HTR-8/SVneo (cell line): Measurements from ENCODE around the gene NLGN2.

Experiments used
- DNase-seq: peaks from one replicate; pipeline ENCODE4 v3.0.0; 2011; ENCODE audit warnings: low spot score, mixed read lengths; ENCODE audit not compliant: insufficient read length
- FAIRE-seq: peaks from 2 replicates; lab custom pipeline; 2011; peaks lifted over from hg19 to GRCh38; lab: Jason Lieb, UNC

Gene NLGN2

DNA sequence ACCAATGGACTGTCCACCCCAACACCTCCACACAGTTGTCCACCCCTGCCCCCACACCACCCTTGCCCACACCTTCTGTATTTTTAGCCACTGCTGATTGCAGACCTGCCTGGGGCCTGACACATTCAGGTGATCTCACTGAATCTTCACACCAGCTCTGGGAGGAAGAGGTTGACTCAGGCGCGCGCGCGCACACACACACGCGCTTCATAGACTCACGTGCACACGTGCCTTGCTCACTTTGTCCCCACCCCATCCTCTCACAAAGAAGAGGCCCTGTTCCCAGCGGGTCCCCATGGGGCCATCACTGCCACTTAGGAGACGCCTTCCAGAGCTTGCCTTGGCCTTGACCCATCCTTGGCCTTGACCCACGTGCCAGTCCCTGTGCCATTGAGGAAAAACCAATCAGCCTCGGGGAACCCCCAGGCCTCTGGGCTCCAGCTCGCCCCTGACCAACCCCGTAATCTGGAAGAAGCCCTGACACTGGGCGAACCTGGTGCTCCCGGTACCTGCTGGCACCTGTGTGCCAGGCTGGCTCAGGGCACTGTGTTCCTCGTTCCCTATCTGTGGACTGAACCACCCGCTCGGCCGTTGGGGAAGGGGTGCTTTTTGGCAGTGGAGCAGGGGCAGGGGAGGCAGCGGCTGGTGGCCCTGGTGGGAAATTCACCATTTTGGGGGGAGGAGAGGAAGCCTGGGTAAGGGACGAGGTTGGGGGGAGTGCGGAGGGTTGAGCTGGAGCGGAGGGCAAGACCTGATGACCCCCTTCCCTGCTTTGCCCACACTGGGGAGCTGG lies 3.2 kb downstream of the NLGN2 start:
- DNase-seq (no peak), FAIRE-seq (no peak)

DNA sequence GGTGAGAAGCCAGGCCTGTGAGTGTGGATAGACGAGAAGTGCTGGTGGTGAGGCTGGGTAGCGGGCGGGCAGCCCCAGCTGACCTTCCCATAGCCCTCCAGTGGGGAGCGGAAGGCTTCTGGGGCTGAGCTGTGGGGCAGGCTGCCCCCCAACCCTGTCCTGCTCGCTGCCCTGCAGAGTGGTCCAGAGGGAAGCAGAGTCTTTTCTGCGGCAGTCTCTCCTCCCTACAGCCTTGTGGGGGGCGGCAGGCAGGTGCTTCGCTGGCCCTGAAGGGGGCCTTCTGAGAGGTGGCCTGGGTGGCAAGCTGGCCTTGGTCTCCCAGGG lies 3.7 kb downstream of the NLGN2 start:
- FAIRE-seq (no peak), DNase-seq (no peak)

DNA sequence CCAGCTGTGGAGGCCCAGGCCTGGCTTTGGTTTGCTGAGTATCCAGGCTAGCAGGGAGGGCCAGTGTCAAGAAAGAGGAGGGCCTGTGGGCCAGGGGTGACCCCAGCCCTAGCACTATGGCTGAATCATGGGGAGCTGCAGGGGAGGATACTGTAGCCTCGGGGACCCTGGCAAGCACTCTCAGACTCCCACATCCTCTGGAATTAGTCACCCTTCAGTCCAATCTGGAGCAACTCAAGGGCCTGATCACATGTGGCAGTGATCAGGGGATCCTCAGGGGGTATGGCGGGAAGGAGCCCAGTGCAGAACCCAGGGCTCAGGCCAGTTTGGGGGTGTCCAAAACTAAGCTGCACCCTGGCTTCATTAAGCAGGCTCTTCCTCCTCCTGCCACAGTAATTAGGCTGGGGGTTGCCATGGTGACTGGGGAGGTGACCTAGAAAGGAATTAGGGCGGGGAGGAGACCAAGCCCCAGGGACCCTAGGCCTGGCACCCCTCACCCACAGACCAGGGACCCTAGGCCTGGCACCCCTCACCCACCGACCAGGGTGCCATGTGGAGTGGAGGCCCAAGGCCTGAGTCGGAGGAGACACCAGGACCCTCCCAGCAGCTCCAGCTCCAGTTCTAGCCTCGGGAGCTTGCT lies 5.8 kb downstream of the NLGN2 start:
- FAIRE-seq: peak; percentile 16

GRCh38 chr17:7414837-7415236 lies 7.2 kb downstream of the NLGN2 start:
- DNase-seq (no peak), FAIRE-seq (no peak)

More for the DNA sequence above, 5.8 kb downstream of the NLGN2 start:
- DNase-seq: peak; percentile 45

DNA sequence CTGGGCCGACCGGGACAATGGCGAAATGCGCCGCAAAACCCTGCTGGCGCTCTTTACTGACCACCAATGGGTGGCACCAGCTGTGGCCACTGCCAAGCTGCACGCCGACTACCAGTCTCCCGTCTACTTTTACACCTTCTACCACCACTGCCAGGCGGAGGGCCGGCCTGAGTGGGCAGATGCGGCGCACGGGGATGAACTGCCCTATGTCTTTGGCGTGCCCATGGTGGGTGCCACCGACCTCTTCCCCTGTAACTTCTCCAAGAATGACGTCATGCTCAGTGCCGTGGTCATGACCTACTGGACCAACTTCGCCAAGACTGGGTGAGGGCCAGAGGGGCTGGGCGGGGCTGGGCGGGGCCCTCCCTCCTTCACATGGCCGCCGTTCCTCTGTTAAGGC lies 8.1 kb downstream of the NLGN2 start:
- no peak for FAIRE-seq
- no peak for DNase-seq

DNA sequence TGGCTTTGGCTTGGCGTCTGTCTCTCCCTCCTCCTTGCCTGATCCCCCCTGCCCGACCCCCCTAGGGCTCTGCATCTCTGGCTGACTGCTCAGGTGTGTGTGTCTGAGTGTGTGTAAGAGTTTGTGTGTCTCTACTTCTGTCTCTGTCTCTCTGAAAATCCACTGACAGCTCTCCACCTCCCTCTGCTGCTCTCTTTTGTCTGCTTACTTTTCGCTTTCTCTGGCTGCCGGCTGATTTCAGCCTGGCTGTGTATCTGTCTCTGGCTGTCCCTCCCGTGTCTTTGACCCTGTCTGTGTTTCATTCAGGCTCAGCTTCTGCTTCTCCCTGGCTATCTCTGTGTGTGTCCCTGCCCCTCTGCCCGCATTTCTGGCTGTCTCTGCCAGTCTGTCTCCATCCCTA lies 8.7 kb downstream of the NLGN2 start:
- DNase-seq: no peak
- no peak for FAIRE-seq

- FAIRE-seq (no peak), DNase-seq (no peak)
Observed at GRCh38 chr17:7417056-7417655, 9.5 kb downstream of the NLGN2 start.

DNA sequence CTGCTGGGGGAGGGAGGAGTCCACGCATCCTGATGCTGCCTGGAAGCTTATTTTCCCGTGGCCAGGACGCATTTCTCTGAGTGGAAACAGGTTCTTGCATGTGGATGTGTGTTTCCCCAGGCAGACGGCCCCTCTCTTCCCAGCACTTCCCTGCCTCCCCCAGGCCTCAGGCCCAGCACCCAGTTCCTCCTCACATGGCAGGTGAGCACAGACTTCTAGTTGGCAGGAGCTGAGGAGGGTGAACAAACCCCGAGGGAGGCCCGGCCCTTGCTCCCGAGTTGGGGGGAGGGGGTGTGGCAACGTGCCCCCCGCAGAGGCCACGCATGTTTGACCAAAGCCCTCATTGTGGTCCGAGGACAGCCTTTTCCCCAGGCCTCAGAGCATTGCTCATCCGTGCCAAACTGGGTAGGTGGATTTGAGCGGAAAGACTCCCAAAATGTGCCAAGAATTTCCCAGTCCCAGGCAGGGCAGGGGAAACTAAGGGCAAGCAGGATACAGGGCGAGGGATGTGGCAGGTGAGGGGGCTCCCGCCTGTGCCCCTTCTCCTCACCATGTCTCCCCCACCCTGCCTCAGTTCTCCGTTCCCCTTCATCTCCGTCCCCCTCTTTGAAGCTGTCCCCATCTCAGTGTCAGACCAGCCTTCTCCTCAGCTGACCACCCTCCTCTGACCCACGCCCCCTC lies 11.0 kb downstream of the NLGN2 start:
- FAIRE-seq (no peak), DNase-seq (no peak)

DNA sequence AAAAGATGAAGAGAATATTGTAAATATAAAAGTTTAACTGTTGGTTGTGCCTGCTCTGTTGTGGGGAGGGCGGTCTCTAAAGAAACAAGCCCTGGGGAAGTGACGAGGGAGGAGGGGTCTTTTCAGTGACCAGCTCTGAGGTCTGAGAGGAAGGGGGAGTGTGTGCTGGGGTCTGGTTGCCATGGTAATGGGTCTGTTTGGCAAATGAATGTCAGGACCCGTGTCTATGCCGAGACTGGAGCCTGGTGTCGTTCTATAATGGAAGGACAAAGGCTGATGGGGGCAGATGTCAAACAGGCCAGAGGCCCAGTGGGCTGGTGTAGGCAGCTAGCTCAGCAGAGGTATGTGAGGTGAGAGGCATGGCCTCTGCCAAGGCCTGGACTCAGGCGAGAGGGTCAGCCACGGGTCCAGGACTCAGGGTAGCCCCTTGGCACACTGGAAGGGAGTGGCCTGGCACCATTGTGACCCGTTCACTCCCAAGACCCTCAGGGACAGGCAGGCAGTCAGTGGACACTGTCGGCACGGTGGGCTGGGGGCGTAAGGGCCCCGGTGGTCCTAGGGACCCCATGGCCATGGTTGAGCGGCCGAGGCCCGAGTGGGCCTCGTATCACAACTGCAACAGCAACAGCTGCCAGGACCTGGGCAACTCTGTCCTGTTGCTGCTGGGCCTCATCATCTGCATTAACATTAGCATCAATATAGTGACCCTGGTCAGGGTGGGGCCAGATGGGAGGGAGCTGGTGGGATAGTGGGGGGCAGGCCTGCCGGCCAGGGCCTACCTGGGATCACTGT lies 12.4 kb downstream of the NLGN2 start, which contains the start of gene SPEM1:
SPEM1 (plus strand) TSS at position 506 of the 792 bp plus-strand sequence; CDS start at position 567, 61 bp downstream.
- FAIRE-seq (no peak), DNase-seq (no peak)

DNA sequence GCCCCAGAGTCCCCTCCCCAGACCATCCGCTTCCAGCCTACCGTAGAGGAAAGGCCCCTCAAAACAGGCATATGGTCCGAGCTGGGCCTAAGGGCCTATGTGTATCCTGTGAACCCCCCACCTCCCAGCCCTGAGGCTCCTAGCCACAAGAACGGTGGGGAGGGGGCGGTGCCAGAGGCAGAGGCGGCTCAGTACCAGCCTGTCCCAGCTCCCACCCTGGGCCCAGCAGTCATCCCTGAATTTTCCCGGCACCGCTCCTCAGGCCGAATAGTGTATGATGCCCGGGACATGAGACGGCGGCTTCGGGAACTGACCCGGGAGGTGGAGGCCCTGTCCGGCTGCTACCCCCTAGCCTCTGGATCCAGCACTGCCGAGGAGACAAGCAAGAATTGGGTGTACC lies 13.5 kb downstream of the NLGN2 start:
- FAIRE-seq (no peak), DNase-seq (no peak)

DNA sequence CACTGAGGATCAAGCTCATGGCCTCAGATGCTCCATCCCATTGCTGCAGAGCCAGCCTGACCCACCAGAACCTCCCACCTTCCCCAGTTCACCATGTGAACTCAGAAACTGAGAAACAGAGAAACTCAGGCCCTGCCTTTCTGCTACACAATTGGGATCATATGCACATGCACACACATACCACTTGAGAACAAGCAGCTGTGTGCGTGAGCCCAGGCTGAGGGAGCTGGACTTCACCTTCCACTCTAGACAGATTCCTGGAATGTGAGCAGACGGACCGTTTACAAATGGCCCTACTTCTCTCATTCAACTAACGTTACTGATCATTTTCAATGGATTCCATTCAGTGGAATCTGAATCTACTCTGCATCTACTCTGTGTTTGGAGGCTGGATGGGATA lies 16.0 kb downstream of the NLGN2 start:
- no peak for DNase-seq
- peak; percentile 38 for FAIRE-seq

- FAIRE-seq: no peak
- no peak for DNase-seq
Observed at GRCh38 chr17:7425316-7425715, 17.7 kb downstream of the NLGN2 start, which contains the start of gene SPEM2. TSS of gene SPEM2 (plus strand) at chr17:7425616. CDS start at chr17:7425689, 73 bp downstream.

DNA sequence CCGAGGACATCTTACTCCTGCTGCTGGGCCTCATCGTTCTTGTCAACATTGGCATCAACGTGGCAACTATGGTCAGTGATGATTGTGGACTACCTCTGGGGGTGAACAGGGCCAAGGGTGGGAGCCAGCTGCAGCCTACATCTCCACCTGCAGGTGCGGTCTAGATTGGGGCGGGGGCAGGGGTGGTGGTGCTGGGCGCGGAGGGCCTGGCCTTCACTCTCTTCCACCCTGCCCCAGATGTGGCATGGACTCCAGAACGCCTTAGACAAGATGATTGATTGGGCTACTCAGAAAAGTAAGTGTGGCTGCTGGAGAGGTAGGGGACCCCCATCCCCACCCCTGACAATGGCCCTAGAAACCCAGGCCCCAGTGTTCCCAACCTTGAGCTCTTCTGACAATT lies 18.1 kb downstream of the NLGN2 start:
- FAIRE-seq (no peak), DNase-seq (no peak)

- FAIRE-seq (no peak), DNase-seq (no peak)
Observed at GRCh38 chr17:7426203-7426863, 18.7 kb downstream of the NLGN2 start.

- FAIRE-seq (no peak), DNase-seq (no peak)
Observed at GRCh38 chr17:7426896-7427489, 19.3 kb downstream of the NLGN2 start.

DNA sequence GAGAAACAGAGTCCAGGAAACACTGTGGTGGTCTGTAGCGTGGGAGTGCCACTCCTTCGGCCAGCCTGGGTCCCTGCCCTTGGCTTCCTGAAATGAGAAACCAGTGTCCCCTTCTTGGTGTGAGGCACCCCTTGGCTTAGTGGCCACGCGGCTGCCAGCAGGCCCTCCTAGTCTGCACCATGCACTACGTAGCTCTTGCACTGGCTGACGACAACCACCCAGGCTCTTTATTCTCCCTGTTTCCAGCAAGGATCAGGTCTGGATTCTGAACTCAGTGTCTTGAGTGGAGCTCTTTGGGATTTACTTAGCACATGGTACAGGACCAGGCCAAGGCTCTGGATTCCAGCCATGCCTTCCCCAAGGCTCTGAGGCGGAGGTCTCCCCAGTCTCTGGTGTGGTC lies 19.9 kb downstream of the NLGN2 start:
- no peak for DNase-seq
- no peak for FAIRE-seq

- no peak for FAIRE-seq
- no peak for DNase-seq
Observed at GRCh38 chr17:7428557-7428956, 20.9 kb downstream of the NLGN2 start, which contains the start of gene SPEM3. TSS of gene SPEM3 (plus strand) at chr17:7428857. CDS start at chr17:7428903, 46 bp downstream.

DNA sequence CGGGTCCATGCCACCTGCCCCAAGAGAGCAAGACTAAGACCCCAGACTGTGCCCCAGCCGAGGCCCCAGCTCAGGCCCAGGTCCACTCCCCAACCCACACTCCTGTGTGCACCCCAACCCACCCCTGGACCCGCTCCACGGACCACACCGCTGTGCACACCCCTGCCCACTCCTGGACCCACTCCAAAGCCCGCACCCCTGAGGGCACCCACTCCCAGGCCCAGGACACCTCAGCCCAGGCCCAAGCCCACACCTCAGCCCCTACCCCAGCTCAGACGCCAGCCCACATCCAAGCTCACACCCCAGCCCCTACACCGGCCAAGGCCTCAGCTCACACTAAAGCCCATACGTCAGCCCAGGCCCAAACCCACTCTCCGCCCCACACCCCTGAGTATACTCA lies 22.1 kb downstream of the NLGN2 start:
- no peak for DNase-seq
- no peak for FAIRE-seq

DNA sequence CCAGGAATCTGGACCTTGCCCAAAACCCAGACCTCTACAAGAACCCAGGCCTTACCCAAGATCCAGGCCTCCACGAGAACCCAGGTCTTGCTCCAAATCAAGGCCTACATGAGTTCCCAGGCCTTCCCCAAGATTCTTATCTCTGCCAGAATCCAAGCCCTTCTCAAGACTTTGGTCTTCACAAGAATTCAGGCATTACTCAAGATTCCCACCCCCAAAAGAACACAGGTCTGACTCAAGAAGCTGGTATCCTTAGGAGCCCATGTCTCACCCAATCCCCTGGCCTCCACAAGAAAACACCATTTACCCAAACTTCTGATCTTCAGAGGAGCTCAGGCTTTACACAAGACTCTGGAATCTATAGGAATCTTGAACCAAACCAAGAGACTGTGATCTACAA lies 23.6 kb downstream of the NLGN2 start:
- no peak for FAIRE-seq
- DNase-seq: no peak
